HG02943 (cell line): ENCODE data around the gene CD200.
"Not testable (repeated sequence)": the region's sequence is repeated elsewhere in the genome, so short reads cannot be mapped to it uniquely, and the experiment has no call there.

Experiments used
- ATAC-seq: cut with Tn5 transposase; IDR thresholded peaks from one replicate; pipeline ENCODE4 v1.9.1; 2021; ENCODE audit warnings: mild to moderate bottlenecking, low read depth, moderate library complexity; ENCODE audit not compliant: unreplicated experiment

Gene CD200

GRCh38 chr3:112384769-112385168 is 51.8 kb downstream of the CD200 start:
- no peak for ATAC-seq

GRCh38 chr3:112388972-112389371 is 56.0 kb downstream of the CD200 start:
- ATAC-seq, result no peak

- no peak for ATAC-seq
Measured at GRCh38 chr3:112389961-112390360, 57.0 kb downstream of the CD200 start.

- ATAC-seq, result no peak
Measured at GRCh38 chr3:112390783-112391641, 58.1 kb downstream of the CD200 start.

- no peak for ATAC-seq
Measured at GRCh38 chr3:112391648-112392047, 58.7 kb downstream of the CD200 start.

- no peak for ATAC-seq
Measured at GRCh38 chr3:112392393-112393359, 59.7 kb downstream of the CD200 start.

- no peak for ATAC-seq
Measured at GRCh38 chr3:112393360-112393728, 60.4 kb downstream of the CD200 start.

- ATAC-seq, result no peak
Measured at GRCh38 chr3:112394003-112394640, 61.2 kb downstream of the CD200 start.

- no peak for ATAC-seq
Measured at GRCh38 chr3:112395181-112395895, 62.4 kb downstream of the CD200 start.

- ATAC-seq, result no peak
Measured at GRCh38 chr3:112395896-112396290, 62.9 kb downstream of the CD200 start.

GRCh38 chr3:112397556-112397955 is 64.6 kb downstream of the CD200 start:
- ATAC-seq, result no peak

GRCh38 chr3:112399064-112399463 is 66.1 kb downstream of the CD200 start:
- no peak for ATAC-seq

GRCh38 chr3:112399554-112399953 is 66.6 kb downstream of the CD200 start:
- ATAC-seq, result not testable (repeated sequence)

GRCh38 chr3:112400317-112400716 is 67.4 kb downstream of the CD200 start:
- ATAC-seq, result not testable (repeated sequence)

- ATAC-seq, result no peak
Measured at GRCh38 chr3:112401617-112402016, 68.7 kb downstream of the CD200 start.

GRCh38 chr3:112403103-112403502 is 70.1 kb downstream of the CD200 start:
- no peak for ATAC-seq

GRCh38 chr3:112404924-112405549 is 72.1 kb downstream of the CD200 start:
- ATAC-seq, result not testable (repeated sequence)

GRCh38 chr3:112405845-112406244 is 72.9 kb downstream of the CD200 start:
- no peak for ATAC-seq

- no peak for ATAC-seq
Measured at GRCh38 chr3:112407214-112407887, 74.4 kb downstream of the CD200 start.
